Endothelial cell of umbilical vein (primary cell): ENCODE results near the gene ASTN1. TPM values are rescaled to one million over a fixed set of nuclear protein-coding genes. Genes with fewer than 3 reads are reported as not detected.

Source experiments
- BruUV-seq: library from RNA; stranded (reverse); fragments of 400-500 nt; replicated peaks from 2 replicates; lab custom pipeline; 2021; lab: Mats Ljungman, UMichigan
- CTCF ChIA-PET: fragments of 300-600, 350-600 bp; sonication (Branson Sonifier 250); formaldehyde crosslinking; loops from one replicate; lab custom pipeline; 2021; ENCODE audit warnings: antibody characterized with exemption, inconsistent platforms; lab: Charles Lee
- POLR2A ChIA-PET: fragments of 300-600, 350-600 bp; sonication (Branson Sonifier 250); formaldehyde crosslinking; loops from one replicate; lab custom pipeline; 2021; ENCODE audit warnings: antibody characterized with exemption, inconsistent platforms; lab: Charles Lee
- DNase-seq: peaks from one replicate; pipeline ENCODE4 v3.0.0-alpha.2; 2011; ENCODE audit warnings: low read depth, low spot score
- FAIRE-seq: peaks from 2 replicates; lab custom pipeline; 2011; peaks lifted over from hg19 to GRCh38; lab: Jason Lieb, UNC
- H2AFZ ChIP-seq: 2 replicates; pipeline ENCODE4 v1.6.0; 2012; ENCODE audit warnings: low read depth, low read length, control low read depth, inconsistent platforms
- H3K27ac ChIP-seq: 2 replicates; pipeline ENCODE4 v1.5.1; 2011; ENCODE audit warnings: low read depth, mild to moderate bottlenecking, control low read depth, low read length, moderate library complexity; ENCODE audit not compliant: insufficient read depth
- H3K27me3 ChIP-seq, 2 experiments: 2 replicates each; pipeline versions ENCODE4 v1.6.0 to v1.6.1; 2011; ENCODE audit warnings: low read length in 2 of 2, mixed read lengths in 1 of 2; ENCODE audit not compliant: control insufficient read depth in 2 of 2, insufficient read depth in 2 of 2
- H3K36me3 ChIP-seq, 2 experiments: 2 replicates in 1 of 2; 3 replicates in 1 of 2; pipeline ENCODE4 v1.5.1; 2011; ENCODE audit warnings: low read length in 2 of 2, mild to moderate bottlenecking in 1 of 2, moderate library complexity in 1 of 2; ENCODE audit not compliant: control insufficient read depth in 2 of 2, insufficient read depth in 2 of 2; ENCODE audit errors: extremely low read depth in 1 of 2
- H3K4me1 ChIP-seq: 3 replicates; pipeline ENCODE4 v1.5.1; 2011; ENCODE audit warnings: mild to moderate bottlenecking, low read length; ENCODE audit not compliant: control insufficient read depth, insufficient read depth; ENCODE audit errors: extremely low read depth
- H3K4me2 ChIP-seq: 2 replicates; pipeline ENCODE4 v1.6.1; 2011; ENCODE audit warnings: low read length, control low read depth, mixed read lengths; ENCODE audit not compliant: insufficient read depth
- H3K4me3 ChIP-seq, 3 experiments: fragments of 200-600 bp in 1 of 3; sonication (generic), shearing (Covaris generic) in 1 of 3; replicated peaks in 1 of 3; 2 replicates each; pipeline ENCODE4 v1.5.1; 2011 to 2016; ENCODE audit warnings: control low read depth in 3 of 3, low read length in 3 of 3, mild to moderate bottlenecking in 2 of 3, inconsistent platforms in 1 of 3, low read depth in 1 of 3, moderate library complexity in 1 of 3; ENCODE audit not compliant: insufficient read depth in 1 of 3
- H3K79me2 ChIP-seq: 2 replicates; pipeline ENCODE4 v1.6.0; 2012; ENCODE audit warnings: low read length, inconsistent platforms; ENCODE audit not compliant: control insufficient read depth, insufficient read depth
- H3K9ac ChIP-seq: replicated peaks from 2 replicates; pipeline ENCODE3; 2011; ENCODE audit warnings: low read length, control low read depth; ENCODE audit not compliant: insufficient read depth; ENCODE audit errors: extremely low read depth
- H3K9me1 ChIP-seq: replicated peaks from 3 replicates; pipeline ENCODE4 v1.6.0; 2011; ENCODE audit warnings: mild to moderate bottlenecking, low read length; ENCODE audit not compliant: control insufficient read depth, insufficient read depth; ENCODE audit errors: extremely low read depth
- H3K9me3 ChIP-seq: replicated peaks from 2 replicates; pipeline ENCODE4 v1.5.1; 2012; ENCODE audit warnings: low read length, inconsistent platforms; ENCODE audit not compliant: control insufficient read depth, insufficient read depth
- H4K20me1 ChIP-seq: replicated peaks from 2 replicates; pipeline ENCODE3; 2011; ENCODE audit warnings: mild to moderate bottlenecking, low read length; ENCODE audit not compliant: control insufficient read depth, insufficient read depth; ENCODE audit errors: extremely low read depth
- CTCF ChIP-seq, 2 donors: IDR thresholded peaks; 1 replicate in 1 of 2; 2 replicates in 1 of 2; pipeline ENCODE4 v1.5.1; 2011; ENCODE audit warnings: low read length in 2 of 2, mild to moderate bottlenecking in 2 of 2, moderate library complexity in 2 of 2, control low read depth in 1 of 2, inconsistent platforms in 1 of 2, low read depth in 1 of 2; ENCODE audit not compliant: insufficient read depth in 1 of 2; ENCODE audit errors: extremely low read depth in 1 of 2
- EZH2 ChIP-seq: IDR thresholded peaks from 2 replicates; pipeline ENCODE4 v1.6.1; 2012; ENCODE audit warnings: borderline replicate concordance, low read depth, mild to moderate bottlenecking, moderate library complexity, low read length, inconsistent platforms; ENCODE audit not compliant: severe bottlenecking
- FOS ChIP-seq: IDR thresholded peaks from 2 replicates; pipeline ENCODE4 v1.6.1; 2011; ENCODE audit warnings: mild to moderate bottlenecking, low read length, moderate library complexity, borderline replicate concordance; ENCODE audit not compliant: insufficient read depth
- GATA2 ChIP-seq: IDR thresholded peaks from 2 replicates; pipeline ENCODE4 v1.7.0; 2011; ENCODE audit warnings: low read depth, mild to moderate bottlenecking, moderate library complexity, mixed read lengths, low read length; ENCODE audit not compliant: insufficient read length, insufficient read depth
- JUN ChIP-seq: IDR thresholded peaks from 2 replicates; pipeline ENCODE4 v1.6.1; 2011; ENCODE audit warnings: borderline replicate concordance, low read depth; ENCODE audit not compliant: insufficient read length, insufficient read depth
- MAX ChIP-seq: IDR thresholded peaks from 2 replicates; pipeline ENCODE4 v1.6.1; 2011; ENCODE audit not compliant: insufficient read depth, insufficient read length
- MYC ChIP-seq: IDR thresholded peaks from one replicate; pipeline ENCODE4 v1.6.1; 2011; ENCODE audit warnings: mild to moderate bottlenecking, low read depth, low read length
- POLR2A ChIP-seq: IDR thresholded peaks from 2 replicates; pipeline ENCODE4 v1.6.1; 2012; ENCODE audit warnings: low read depth, mild to moderate bottlenecking, control low read depth, low read length
- POLR2AphosphoS5 ChIP-seq: IDR thresholded peaks from 2 replicates; pipeline ENCODE4 v1.6.1; 2012; ENCODE audit warnings: low read depth, mild to moderate bottlenecking, control low read depth, low read length, moderate library complexity; ENCODE audit not compliant: insufficient read depth
- dilution Hi-C: fragments of 300-500 bp; cut with MboI; formaldehyde crosslinking; loops from one replicate; pipeline ENCODE4 v1.15.0; 2019; ENCODE audit warnings: low sequenced_read_pairs; ENCODE audit not compliant: extremely low pct_ligation_motif_present
- intact Hi-C: fragments of 100-400 bp; cut with micrococcal nuclease; formaldehyde crosslinking; loops from one replicate; pipeline ENCODE4 v1.10.0; 2022
- polyA plus RNA-seq, 4 experiments: library from polyadenylated mRNA; depleted of rRNA in 3 of 4; stranded (reverse) in 3 of 4; unstranded in 1 of 4; fragments of >200 nt; gene quantifications; 2 replicates each; pipeline versions ENCODE4 v1.2.1 to v1.2.3, GENCODE V29; 2011 to 2012; ENCODE audit warnings: missing spikeins in 1 of 4
- total RNA-seq: library from RNA; stranded (reverse); gene quantifications from 2 replicates; pipeline ENCODE4 v1.2.3, GENCODE V29; 2021

The ASTN1 gene
- total and polyA plus RNA-seq, 2 donors (not counting 3 experiments of a cell fraction or from before 2014, with no cell fraction given): 0.04 TPM; not detected in 1

GRCh38 chr1:177173976-177174375, 9.5 kb upstream of the ASTN1 start:
- POLR2A ChIA-PET: no interaction called here
- DNase-seq: no peak
- TF ChIP-seq POLR2A: no peak
- no peak for TF ChIP-seq MYC
- TF ChIP-seq FOS: no peak
- no peak for TF ChIP-seq EZH2
- no peak for TF ChIP-seq MAX
- no peak for TF ChIP-seq GATA2
- TF ChIP-seq CTCF (IDR thresholded peaks at IDR 0.05; ENCODE audit: extremely low read depth in 1 of 2, insufficient read depth in 1 of 2, low read depth in 1 of 2, low read length in 2 of 2): no peak
- no peak for TF ChIP-seq POLR2AphosphoS5
- no peak for TF ChIP-seq JUN
- H3K27ac ChIP-seq: no peak overlapping the region
- no peaks in the 10 kb centered on the region for H3K9me3 ChIP-seq
- no peaks in the 10 kb centered on the region for H3K36me3 ChIP-seq
- intact Hi-C loops (no loop called here), dilution Hi-C loops (no loop called here)
- no peak overlapping the region for H3K9ac ChIP-seq
- no peaks in the 10 kb centered on the region for H3K9me1 ChIP-seq
- H3K4me3 ChIP-seq: no peak overlapping the region
- H3K79me2 ChIP-seq: no peaks in the 10 kb centered on the region
- FAIRE-seq: no peak
- H3K27me3 ChIP-seq: peaks cover 13 to 21% of the 10 kb centered on the region in 2 experiments
- no peak overlapping the region for H3K4me2 ChIP-seq
- no TSS peak for BruUV-seq
- H4K20me1 ChIP-seq: no peaks in the 10 kb centered on the region
- CTCF ChIA-PET: no interaction called here
- no peaks in the 10 kb centered on the region for H3K4me1 ChIP-seq
- no peak overlapping the region for H2AFZ ChIP-seq
